Eye (tissue), 1 donor: Measurements from ENCODE around the gene LCE3C.
"Not testable (repeated sequence)": the region's sequence is repeated elsewhere in the genome, so short reads cannot be mapped to it uniquely, and the experiment has no call there.

Source experiments
- DNase-seq: peaks from one replicate; pipeline ENCODE4 v3.0.0-alpha.2; 2015

LCE3C gene, protein sequence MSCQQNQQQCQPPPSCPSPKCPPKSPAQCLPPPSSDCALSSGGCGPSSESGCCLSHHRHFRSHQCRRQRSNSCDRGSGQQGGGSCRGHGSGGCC

DNA sequence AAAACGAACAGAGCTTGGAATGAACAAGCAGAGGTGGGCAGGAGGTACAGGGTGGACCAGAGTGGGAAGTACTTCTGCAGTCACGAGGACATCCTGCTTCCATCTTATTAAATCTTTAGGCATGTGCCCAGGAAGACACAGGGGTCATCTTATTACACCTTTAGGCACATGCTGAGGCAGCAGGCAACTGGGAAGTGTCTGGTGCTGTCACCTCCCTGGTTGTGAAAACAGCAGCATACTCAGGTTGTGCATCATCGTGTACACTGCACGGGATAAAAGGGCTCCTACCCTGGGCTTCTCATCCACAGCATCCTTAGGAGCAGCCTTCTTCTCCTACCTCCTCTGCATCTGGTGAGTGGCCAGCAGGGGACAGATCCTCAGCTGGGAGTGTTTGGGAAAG is at the start of gene LCE3C:
Gene LCE3C, plus strand, starts transcription at position 301 of the 400 bp plus-strand sequence. CDS start 498 bp downstream, outside the sequence.
- no peak for DNase-seq

DNA sequence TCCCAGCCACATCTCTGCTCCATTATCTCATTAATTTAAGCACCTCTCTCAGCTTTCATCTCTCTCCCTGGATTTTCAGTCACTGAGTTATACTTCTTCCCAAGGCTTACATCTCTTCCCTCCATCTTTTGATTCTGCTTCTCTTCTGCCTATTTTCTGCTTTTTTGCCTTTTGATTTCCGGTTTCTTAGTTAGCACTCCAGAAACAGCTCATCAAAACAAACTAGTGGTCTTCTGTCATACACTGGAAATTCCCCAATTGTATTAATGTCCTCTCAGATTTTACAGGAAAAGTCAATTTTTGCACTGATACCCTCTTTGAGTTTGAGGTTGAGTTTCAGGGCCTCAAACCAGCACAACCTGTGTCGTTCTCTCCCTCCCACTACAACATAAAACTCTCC is 34.9 kb upstream of the LCE3C start:
- DNase-seq: no peak

DNA sequence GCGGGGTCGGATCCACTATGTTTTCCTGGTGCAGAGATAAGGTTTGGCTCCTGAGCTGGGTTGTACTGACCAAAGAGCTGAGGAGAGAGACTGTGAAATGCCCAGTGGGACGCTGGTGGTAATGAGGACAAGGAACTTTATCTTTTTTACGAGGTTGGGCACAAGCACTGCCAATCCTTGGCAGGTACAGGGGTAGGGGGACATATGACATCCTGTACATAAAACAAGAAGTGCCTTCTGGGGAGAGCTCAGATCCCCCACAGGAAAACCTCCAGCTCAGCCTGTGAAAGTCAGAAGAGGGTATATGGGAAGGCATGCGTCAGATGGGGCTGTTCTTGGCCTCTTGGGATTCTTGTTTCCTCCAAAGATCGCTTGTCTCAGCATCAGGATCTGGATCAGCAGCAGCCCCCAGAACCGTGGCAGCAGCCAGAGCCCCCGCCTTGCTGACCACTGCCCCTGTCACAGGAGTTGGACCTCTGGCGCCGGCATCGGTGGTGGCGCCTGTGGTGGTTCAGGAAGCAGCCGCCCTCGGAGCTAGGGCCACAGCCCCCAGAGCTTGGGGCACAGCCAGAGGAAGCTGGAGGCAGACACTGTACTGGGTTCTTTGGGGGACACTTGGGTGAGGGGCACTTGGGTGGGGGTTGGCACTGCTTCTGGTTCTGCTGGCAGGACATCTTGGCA is 34.4 kb upstream of the LCE3C start:
- DNase-seq: no peak

DNA sequence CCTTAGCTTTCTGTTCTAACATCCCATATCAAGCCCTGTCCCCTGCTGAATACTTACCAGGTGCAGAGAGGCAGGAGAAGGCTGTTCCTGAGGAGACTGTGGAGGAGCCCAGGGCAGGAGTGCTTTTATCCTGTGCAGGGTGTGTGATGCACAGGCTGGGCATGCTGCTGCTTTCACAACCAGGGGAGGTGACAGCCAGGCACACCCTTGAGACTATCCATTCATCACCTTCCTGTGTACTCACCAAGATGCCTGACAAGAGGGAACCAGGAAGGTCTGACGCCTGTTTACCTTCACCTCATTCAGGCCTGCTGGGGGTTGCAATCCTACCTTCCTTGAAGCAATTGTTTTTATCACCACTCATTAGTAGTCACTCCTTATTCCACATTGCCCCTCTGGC is 33.4 kb upstream of the LCE3C start, which contains the start of gene LCE3E:
Gene LCE3E, minus strand, starts transcription at position 100 of the 400 bp plus-strand sequence. CDS start 572 bp downstream, outside the sequence.
- DNase-seq: no peak

DNA sequence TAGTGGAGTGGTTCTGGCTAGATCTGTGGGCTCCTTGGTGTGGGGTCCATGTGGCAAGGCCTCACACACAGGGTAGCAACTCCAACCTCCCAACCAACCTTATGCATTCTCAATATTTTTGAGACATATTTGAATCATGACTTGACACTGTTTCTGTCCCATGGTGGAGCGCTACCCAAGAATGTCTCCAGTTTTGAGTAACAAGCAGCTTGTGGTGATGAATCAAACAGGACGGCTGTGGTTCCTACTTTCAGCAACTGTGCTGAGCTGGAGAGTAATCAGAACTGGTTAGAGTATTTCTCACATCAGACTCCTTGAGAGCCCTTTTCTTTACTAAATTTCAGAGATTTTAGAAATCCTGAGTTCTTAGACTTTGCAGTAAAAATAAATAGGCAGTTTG is 22.9 kb upstream of the LCE3C start:
- no peak for DNase-seq

DNA sequence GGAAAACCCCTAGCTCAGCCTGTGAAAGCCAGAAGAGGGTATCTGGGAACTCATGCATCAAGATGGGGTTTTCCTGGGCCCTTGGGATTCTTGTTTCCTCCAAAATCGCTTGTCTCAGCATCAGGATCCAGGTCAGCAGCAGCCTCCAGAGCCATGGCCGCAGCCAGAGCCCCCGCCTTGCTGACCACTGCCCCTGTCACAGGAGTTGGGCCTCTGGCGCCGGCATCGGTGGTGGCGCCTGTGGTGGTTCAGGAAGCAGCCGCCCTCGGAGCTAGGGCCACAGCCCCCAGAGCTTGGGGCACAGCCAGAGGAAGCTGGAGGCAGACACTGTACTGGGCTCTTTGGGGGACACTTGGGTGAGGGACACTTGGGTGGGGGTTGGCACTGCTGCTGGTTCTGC is 20.5 kb upstream of the LCE3C start:
- DNase-seq: not testable (repeated sequence)

DNA sequence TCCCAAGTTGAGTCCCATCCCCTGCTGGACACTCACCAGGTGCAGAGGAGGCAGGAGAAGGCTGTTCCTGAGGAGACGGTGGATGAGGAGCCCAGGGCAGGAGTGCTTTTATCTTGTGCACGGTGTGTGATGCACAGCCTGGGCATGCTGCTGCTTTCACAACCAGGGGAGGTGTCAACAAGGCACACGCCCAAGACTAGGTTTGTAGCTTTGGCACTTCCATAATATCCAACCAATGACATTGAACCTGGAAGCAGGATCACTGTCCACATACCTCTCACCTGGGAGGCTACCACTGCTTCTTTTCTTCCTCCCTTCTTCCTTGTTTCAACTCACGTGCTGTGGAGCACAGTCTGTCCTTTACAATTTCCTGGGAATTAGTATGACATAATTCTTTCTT is 19.6 kb upstream of the LCE3C start, which contains the start of gene LCE3D:
Gene LCE3D, minus strand, starts transcription at position 84 of the 400 bp plus-strand sequence. CDS start 580 bp downstream, outside the sequence.
- no peak for DNase-seq

DNA sequence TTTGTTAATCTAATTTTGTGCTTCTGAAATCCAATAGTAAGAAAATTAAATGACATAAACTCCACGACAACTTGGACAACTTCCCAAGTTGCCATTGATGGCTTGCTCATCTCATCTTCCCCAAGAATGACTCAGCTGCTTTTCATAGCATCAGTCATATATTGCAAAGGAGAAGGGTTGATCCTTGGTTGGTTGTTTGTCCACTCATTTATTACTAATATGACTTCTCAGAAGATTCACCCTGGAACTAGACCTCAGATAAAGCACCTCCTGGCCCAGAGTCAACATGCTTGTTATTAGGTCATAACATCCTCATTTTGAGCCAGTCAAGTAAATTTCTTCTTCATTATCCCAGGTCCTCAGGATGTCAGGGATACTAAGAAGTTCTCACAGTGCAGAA is 17.4 kb upstream of the LCE3C start:
- DNase-seq: no peak

DNA sequence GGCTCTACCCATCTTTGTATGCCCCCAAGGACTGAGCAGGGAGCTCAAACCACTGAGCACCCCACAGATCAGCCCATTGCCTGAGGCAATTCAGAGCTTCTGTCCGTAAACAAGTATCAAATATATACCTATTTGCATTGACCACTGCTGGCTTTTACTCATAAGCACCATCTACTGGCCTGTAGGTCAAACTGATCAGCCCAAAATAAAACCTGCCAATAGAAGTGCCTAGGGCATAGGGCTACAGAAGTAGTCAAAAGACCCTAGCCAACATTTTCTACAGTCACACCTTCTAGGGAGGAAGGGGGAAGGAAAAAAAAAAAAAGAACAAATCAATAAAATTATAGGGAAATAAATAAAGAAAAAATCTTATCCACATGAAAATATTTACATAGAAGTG is 14.4 kb upstream of the LCE3C start:
- no peak for DNase-seq

DNA sequence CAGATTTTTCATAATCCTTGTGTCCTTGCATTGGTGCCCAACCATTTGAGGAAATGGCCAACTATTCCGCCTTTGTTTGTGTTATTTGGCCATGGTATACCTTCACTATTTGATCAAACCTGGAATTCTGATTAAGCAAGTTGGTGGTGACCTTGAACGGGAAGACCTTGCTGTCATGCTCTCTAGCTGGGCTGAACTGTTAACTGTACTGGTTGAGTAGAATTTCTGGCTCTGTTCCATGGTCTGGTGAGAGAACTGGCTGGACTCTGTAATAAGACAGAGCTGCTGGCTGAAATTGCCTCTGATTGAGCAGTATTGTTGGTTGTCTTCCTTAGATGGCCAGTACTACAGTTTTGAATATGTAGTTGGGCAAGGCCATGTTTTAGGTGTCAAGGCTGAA is 3.0 kb upstream of the LCE3C start:
- no peak for DNase-seq

DNA sequence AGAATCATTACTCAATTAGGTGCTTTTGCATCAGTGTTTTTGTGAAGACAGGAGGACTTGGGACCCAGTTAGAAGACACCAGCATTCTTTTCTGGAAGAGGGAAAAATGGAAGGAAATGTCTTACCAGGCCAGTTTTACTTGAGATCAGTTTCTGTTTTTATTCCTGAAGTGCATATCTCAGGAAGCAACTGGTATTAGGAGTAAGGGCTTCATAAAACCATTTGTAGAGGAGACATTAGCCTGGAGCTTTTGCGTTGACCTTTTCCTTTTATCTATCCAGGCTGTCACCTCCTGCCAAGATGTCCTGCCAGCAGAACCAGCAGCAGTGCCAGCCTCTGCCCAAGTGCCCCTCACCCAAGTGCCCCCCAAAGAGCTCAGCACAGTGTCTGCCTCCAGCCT is 13.5 kb downstream of the LCE3C start, which contains the start of gene LCE3B:
Gene LCE3B, plus strand, starts transcription at position 301 of the 400 bp plus-strand sequence. Its CDS starts 0 bp downstream, at position 301.
- DNase-seq: no peak

DNA sequence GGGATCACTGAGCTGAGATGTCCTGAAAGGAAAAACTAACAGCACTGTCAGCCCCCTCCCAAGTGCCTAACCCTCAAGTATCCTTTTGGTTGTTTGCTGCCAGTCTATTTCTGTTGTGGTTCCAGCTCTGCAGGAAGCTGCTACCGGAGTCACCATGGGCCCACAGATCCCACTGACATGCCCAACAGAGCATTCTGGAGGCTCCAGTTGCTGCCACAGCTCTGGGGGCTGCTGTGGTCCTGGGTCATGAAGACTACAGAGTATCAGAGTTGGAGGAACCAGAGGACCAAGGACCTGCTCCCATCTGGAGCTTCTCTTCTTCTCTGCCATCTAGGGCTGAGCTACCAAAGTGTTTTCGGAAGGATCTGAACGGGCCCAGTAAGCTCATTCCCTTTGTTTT is 22.0 kb downstream of the LCE3C start:
- no peak for DNase-seq

DNA sequence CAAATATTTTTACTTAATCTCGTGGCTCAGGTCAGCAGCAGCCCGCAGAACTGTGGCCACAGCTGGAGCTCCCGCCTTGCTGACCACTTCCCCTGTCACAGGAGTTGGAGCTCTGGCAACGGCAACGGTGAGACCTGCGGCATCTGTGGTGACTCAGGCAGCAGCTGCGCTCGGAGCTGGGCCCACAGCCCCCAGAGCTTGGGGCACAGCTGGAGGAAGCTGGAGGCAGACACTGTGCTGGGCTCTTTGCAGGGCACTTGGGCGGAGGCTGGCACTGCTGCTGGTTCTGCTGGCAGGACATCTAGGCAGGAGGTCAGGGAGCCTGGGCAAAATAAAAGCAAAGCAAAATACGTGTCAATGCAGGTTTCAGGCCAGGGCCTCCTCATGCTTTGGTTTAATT is 22.8 kb downstream of the LCE3C start, which contains the start of gene LCE3A:
Gene LCE3A, minus strand, starts transcription at position 301 of the 400 bp plus-strand sequence. Its CDS starts 0 bp downstream, at position 301.
- DNase-seq: no peak

DNA sequence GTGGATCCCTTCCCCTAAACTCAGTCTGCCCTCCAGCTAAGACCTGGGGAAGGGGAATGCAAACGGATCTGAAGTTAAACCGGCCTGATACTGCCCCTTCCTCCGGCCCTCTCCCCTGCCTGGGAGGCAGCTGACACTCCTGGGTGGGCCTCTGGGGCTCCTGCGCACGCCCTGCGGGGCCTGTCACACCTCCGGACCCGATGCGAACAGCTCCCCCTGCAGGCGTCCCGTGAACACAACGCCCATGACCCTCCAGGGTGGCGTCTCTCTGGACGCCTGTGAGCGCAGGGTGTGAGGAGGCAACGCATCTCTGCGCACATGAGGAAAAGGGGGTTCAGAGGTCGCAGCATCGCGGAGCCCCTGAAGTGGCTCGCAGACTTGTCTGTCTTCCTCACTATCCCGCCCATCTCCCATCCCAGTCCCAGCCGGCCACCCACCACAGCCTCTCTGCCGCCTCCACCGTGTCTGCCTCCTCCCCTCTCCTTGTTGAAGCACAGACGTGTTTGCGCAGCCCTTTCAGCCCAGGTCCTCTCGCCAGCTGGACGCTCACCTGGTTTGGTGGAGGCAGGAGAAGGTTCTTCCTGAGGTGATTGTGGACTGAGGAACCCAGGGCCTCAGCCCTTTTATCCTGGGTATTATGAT is 23.3 kb downstream of the LCE3C start:
- no peak for DNase-seq

DNA sequence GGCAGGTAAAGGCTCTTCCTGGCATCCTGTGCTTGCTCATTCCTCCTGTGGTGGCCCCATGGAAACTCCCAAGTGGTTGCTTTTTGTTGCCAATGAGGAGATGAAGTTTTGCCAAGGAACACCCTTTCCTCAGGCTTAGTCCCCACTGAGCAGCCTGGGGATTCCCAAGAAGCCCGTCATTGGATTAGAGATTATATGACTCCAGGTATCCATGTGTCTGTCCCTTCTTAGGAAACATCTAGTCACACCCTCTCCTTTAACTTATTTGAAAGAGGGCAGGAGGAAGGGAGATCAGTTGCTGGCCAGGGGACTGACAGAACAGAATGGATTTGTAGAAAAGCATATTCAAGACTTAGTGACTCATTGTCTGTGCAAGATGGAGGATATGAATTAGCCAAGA is 26.7 kb downstream of the LCE3C start:
- no peak for DNase-seq

DNA sequence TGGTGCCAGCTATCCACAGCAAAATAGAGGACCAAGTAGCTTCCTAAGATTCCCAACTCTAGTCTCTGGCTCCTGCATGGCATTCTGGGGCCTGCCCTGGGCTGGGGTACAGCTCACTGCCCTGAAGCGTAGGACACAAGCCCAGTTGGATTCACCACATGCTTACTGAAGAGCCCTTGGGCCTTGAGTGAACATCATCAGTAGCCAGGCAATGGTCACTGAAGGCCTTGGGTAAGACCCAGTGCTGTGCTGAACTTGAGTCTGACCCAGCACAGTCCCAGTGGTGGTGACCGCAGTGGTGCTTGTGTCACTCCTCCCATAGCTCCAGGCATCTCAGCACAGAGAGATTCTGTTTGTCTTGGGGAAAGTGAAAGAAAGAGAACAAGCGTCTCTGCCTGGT is 30.6 kb downstream of the LCE3C start:
- DNase-seq: no peak

DNA sequence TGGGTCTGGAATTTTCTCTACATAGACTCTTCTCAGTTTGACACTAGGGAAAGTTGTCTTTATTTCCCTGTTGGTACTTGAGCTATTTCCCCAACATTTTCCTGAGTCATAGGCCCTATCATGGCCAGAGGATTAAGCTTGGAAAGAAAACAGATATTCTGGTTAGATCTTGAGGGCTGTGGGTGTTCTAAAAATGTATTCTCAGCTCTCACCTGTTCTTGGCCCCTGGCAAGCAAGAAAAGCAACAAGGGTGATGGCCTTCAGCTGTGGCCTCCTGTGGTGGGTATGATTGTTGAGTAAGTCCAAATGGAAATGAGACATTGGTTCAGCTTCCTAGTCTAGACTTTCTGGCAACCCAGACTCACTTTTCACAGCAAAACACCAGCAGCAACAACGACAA is 40.3 kb downstream of the LCE3C start:
- DNase-seq: no peak

DNA sequence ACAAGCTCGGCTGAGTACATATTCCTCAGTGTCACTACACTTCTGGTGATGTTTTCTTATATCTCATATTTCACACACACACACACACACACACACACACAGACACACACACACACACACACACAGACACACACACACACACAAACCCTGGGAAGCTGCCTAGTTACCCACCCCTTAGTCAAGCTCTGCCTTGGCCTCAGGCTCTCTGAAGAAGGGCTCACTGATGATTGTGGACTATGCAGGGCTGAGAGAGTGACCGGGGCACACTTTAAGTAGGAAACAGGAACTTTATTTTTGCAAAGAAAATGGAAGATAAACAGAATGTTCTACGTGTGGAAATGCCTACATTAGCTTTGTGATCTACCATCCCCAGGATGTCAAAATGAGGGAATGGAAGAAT is 43.9 kb downstream of the LCE3C start:
- no peak for DNase-seq

DNA sequence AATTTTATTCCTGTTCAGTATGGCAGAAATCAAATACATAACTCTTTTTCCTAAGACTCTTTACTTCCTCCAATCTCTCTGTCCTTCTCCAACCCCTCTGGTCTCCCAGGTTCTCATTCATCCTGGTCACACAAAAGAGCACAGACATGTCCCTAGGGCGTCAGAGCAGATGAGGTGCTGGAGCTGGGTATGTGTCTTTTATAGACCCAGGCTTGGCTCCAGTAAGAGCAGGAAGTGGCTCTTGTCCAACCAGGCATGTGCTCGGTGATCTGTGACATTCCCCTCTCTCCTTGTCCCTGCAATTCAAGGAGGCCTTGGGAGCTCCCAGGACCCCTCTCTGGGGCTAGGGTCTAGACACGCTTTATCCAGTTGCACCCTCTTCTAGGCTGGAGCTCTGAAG is 45.1 kb downstream of the LCE3C start:
- DNase-seq: no peak

DNA sequence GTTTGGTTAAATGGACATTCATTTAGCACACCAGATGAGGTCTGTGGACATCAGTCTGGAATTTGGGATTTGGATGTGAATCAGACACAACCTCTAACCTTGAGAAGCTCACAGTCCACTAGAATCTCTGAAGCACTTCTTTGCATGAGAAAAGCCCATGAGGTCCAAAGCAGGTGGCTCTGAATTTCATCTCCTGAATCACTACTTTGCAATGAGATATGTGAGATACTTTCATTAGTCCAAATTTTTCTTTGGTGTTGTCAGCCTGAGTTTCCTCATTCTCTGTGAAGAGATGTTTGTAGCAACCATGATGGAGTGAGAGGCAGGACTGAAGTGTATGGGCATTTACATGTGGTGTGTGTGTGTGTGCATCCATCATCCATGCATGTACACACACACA is 46.6 kb downstream of the LCE3C start:
- DNase-seq: no peak
